HG03139 (cell line): Measurements from ENCODE around the gene SCAI.
"Not testable (repeated sequence)": the region's sequence is repeated elsewhere in the genome, so short reads cannot be mapped to it uniquely, and the experiment has no call there.

Experiments used
- ATAC-seq: cut with Tn5 transposase; IDR thresholded peaks from one replicate; pipeline ENCODE4 v1.9.1; 2021; ENCODE audit not compliant: unreplicated experiment

SCAI gene

GRCh38 chr9:125150349-125151245, 7.3 kb upstream of the SCAI start:
- ATAC-seq, result no peak

GRCh38 chr9:125147401-125147951, 4.1 kb upstream of the SCAI start:
- no peak for ATAC-seq

GRCh38 chr9:125146247-125146646, 2.9 kb upstream of the SCAI start:
- ATAC-seq, result no peak

- ATAC-seq, result no peak
These were observed 2.1 kb upstream of the SCAI start for GRCh38 chr9:125145425-125145824.

- no peak for ATAC-seq
These were observed 560 bp downstream of the SCAI start for GRCh38 chr9:125142560-125143376.

- no peak for ATAC-seq
These were observed 1.6 kb downstream of the SCAI start for GRCh38 chr9:125141751-125142150.

GRCh38 chr9:125141251-125141650, 2.1 kb downstream of the SCAI start:
- no peak for ATAC-seq

- ATAC-seq, result no peak
These were observed 2.8 kb downstream of the SCAI start for GRCh38 chr9:125140576-125140975.

GRCh38 chr9:125137200-125137599, 6.1 kb downstream of the SCAI start:
- no peak for ATAC-seq

GRCh38 chr9:125134976-125135375, 8.4 kb downstream of the SCAI start:
- ATAC-seq, result no peak

- no peak for ATAC-seq
These were observed 9.7 kb downstream of the SCAI start for GRCh38 chr9:125133403-125134329.

GRCh38 chr9:125131778-125132177, 11.6 kb downstream of the SCAI start:
- ATAC-seq, result no peak

- ATAC-seq, result peak; percentile 94
These were observed 17.1 kb downstream of the SCAI start for GRCh38 chr9:125126019-125126746.

- ATAC-seq, result no peak
These were observed 17.8 kb downstream of the SCAI start for GRCh38 chr9:125125523-125125922.

GRCh38 chr9:125121146-125121545, 22.2 kb downstream of the SCAI start:
- no peak for ATAC-seq

- no peak for ATAC-seq
These were observed 23.6 kb downstream of the SCAI start for GRCh38 chr9:125119643-125120286.

- not testable (repeated sequence) for ATAC-seq
These were observed 24.6 kb downstream of the SCAI start for GRCh38 chr9:125118696-125119095.

- ATAC-seq, result not testable (repeated sequence)
These were observed 28.8 kb downstream of the SCAI start for GRCh38 chr9:125114503-125114902.

- ATAC-seq, result no peak
These were observed 32.9 kb downstream of the SCAI start for GRCh38 chr9:125110464-125110863.
